IMR-90 (cell line): ENCODE results near the gene ATP6V0A4. TPM values are rescaled to one million over a fixed set of nuclear protein-coding genes. Genes with fewer than 3 reads are reported as not detected.

ENCODE experiments used
- ATAC-seq: fragments of 200-7000 bp; cut with Tn5 transposase; 2 replicates; pipeline ENCODE4 v1.9.1; 2020; ENCODE audit warnings: low read depth, mild to moderate bottlenecking, moderate library complexity
- BruUV-seq: library from RNA; stranded (reverse); fragments of 400-500 nt; replicated peaks from 2 replicates; lab custom pipeline; 2021; lab: Mats Ljungman, UMichigan
- CTCF ChIA-PET: fragments of 300-600 bp; formaldehyde crosslinking; extraction: SDS; loops from one replicate; lab custom pipeline; 2021; ENCODE audit warnings: antibody characterized with exemption; lab: Yijun Ruan, JAX
- POLR2A ChIA-PET: fragments of 300-600 bp; sonication (Branson Sonifier 250); formaldehyde crosslinking; loops from one replicate; lab custom pipeline; 2022; ENCODE audit warnings: antibody characterized with exemption; ENCODE audit not compliant: unreplicated experiment; lab: Charles Lee
- DNase-seq: peaks from one replicate; pipeline ENCODE4 v3.0.0; 2013
- H2AFZ ChIP-seq: replicated peaks from 2 replicates; pipeline ENCODE3; 2013; ENCODE audit warnings: low read length, mild to moderate bottlenecking; ENCODE audit not compliant: poor library complexity
- H2AK5ac ChIP-seq: 2 replicates; pipeline ENCODE4 v1.6.1; 2013; ENCODE audit warnings: low read depth, low read length, inconsistent platforms
- H2AK9ac ChIP-seq: replicated peaks from 2 replicates; pipeline ENCODE3; 2013; ENCODE audit warnings: mild to moderate bottlenecking, low read depth, low read length, moderate library complexity; ENCODE audit not compliant: poor library complexity
- H2BK120ac ChIP-seq: 2 replicates; pipeline ENCODE4 v1.6.1; 2013; ENCODE audit warnings: low read depth, low read length, inconsistent platforms
- H2BK15ac ChIP-seq: 3 replicates; pipeline ENCODE4 v1.6.1; 2013; ENCODE audit warnings: low read depth, low read length, inconsistent platforms
- H2BK20ac ChIP-seq: 2 replicates; pipeline ENCODE4 v1.6.1; 2013; ENCODE audit warnings: low read depth, mild to moderate bottlenecking, inconsistent platforms, low read length, moderate library complexity
- H2BK5ac ChIP-seq: 2 replicates; pipeline ENCODE4 v1.6.1; 2013; ENCODE audit warnings: mild to moderate bottlenecking, low read depth, low read length, inconsistent platforms; ENCODE audit not compliant: poor library complexity, severe bottlenecking
- H3K14ac ChIP-seq: replicated peaks from 2 replicates; pipeline ENCODE4 v1.6.1; 2013; ENCODE audit warnings: low read depth, low read length, inconsistent platforms
- H3K18ac ChIP-seq: 2 replicates; pipeline ENCODE4 v1.6.1; 2013; ENCODE audit warnings: low read depth, low read length, control low read depth
- H3K23ac ChIP-seq: 2 replicates; pipeline ENCODE4 v1.6.1; 2013; ENCODE audit warnings: low read depth, low read length, inconsistent platforms
- H3K27ac ChIP-seq: 2 replicates; pipeline ENCODE4 v1.5.1; 2013; ENCODE audit warnings: mild to moderate bottlenecking, control low read depth, low read length; ENCODE audit not compliant: insufficient read depth
- H3K27me3 ChIP-seq: 2 replicates; pipeline ENCODE4 v1.6.1; 2013; ENCODE audit warnings: low read length; ENCODE audit not compliant: control insufficient read depth, insufficient read depth
- H3K36me3 ChIP-seq: 2 replicates; pipeline ENCODE4 v1.6.1; 2013; ENCODE audit warnings: low read length, mixed read lengths; ENCODE audit not compliant: control insufficient read depth, insufficient read depth
- H3K4ac ChIP-seq: 2 replicates; pipeline ENCODE4 v1.6.1; 2013; ENCODE audit warnings: low read depth, low read length, inconsistent platforms
- H3K4me1 ChIP-seq: 2 replicates; pipeline ENCODE4 v1.6.1; 2013; ENCODE audit warnings: low read length, mixed read lengths; ENCODE audit not compliant: control insufficient read depth, insufficient read depth
- H3K4me2 ChIP-seq: 2 replicates; pipeline ENCODE4 v1.6.1; 2013; ENCODE audit warnings: low read depth, mild to moderate bottlenecking, control low read depth, low read length, moderate library complexity
- H3K4me3 ChIP-seq: 2 replicates; pipeline ENCODE4 v1.5.1; 2013; ENCODE audit warnings: low read depth, mild to moderate bottlenecking, control low read depth, low read length, moderate library complexity; ENCODE audit not compliant: insufficient read depth
- H3K56ac ChIP-seq: 2 replicates; pipeline ENCODE4 v1.6.1; 2013; ENCODE audit warnings: low read length, inconsistent platforms; ENCODE audit not compliant: insufficient read depth; ENCODE audit errors: extremely low read depth
- H3K79me1 ChIP-seq, 2 experiments: 2 replicates each; pipeline ENCODE4 v1.6.1; 2013; ENCODE audit warnings: low read length in 2 of 2, inconsistent platforms in 1 of 2, low read depth in 1 of 2
- H3K9ac ChIP-seq: 2 replicates; pipeline ENCODE4 v1.6.1; 2013; ENCODE audit warnings: low read depth, low read length, control low read depth
- H3K9me1 ChIP-seq: 2 replicates; pipeline ENCODE4 v1.6.1; 2013; ENCODE audit warnings: low read length, inconsistent platforms; ENCODE audit not compliant: insufficient read depth
- H3K9me3 ChIP-seq: 2 replicates; pipeline ENCODE4 v1.6.1; 2013; ENCODE audit warnings: low read length; ENCODE audit not compliant: control insufficient read depth, insufficient read depth
- H4K20me1 ChIP-seq: 2 replicates; pipeline ENCODE4 v1.6.1; 2013; ENCODE audit warnings: low read length, inconsistent platforms; ENCODE audit not compliant: insufficient read depth
- H4K5ac ChIP-seq: 2 replicates; pipeline ENCODE4 v1.6.1; 2013; ENCODE audit warnings: mild to moderate bottlenecking, low read depth, low read length, control low read depth
- H4K8ac ChIP-seq, 2 experiments: 2 replicates each; pipeline ENCODE4 v1.6.1; 2013; ENCODE audit warnings: low read depth in 2 of 2, low read length in 2 of 2, control low read depth in 1 of 2, inconsistent platforms in 1 of 2
- H4K91ac ChIP-seq: 2 replicates; pipeline ENCODE4 v1.6.1; 2013; ENCODE audit warnings: low read depth, low read length, inconsistent platforms; ENCODE audit not compliant: insufficient read depth
- BHLHE40 ChIP-seq: fragments of 150-350 bp; IDR thresholded peaks from 2 replicates; pipeline ENCODE4 v1.6.1; 2016; ENCODE audit warnings: mild to moderate bottlenecking, low read depth, low read length
- CEBPB ChIP-seq: IDR thresholded peaks from 2 replicates; pipeline ENCODE4 v1.6.1; 2012; ENCODE audit warnings: low read depth, low read length, improper control_type of control experiment
- CHD1 ChIP-seq: IDR thresholded peaks from 2 replicates; pipeline ENCODE4 v1.6.1; 2012; ENCODE audit warnings: low read depth, low read length, improper control_type of control experiment
- FOS ChIP-seq: fragments of 150-350 bp; IDR thresholded peaks from 2 replicates; pipeline ENCODE4 v1.6.1; 2016; ENCODE audit warnings: low read depth, low read length
- MAZ ChIP-seq: IDR thresholded peaks from 2 replicates; pipeline ENCODE4 v1.6.1; 2012; ENCODE audit warnings: low read depth, mild to moderate bottlenecking, low read length, improper control_type of control experiment, moderate library complexity, borderline replicate concordance
- MXI1 ChIP-seq: IDR thresholded peaks from 2 replicates; pipeline ENCODE4 v1.6.1; 2012; ENCODE audit warnings: low read depth, mild to moderate bottlenecking, low read length, moderate library complexity, borderline replicate concordance
- NFE2L2 ChIP-seq: fragments of 150-350 bp; IDR thresholded peaks from 2 replicates; pipeline ENCODE4 v1.6.1; 2016; ENCODE audit warnings: low read depth, mild to moderate bottlenecking, low read length
- RAD21 ChIP-seq: IDR thresholded peaks from 2 replicates; pipeline ENCODE4 v1.6.1; 2012; ENCODE audit warnings: low read length, improper control_type of control experiment
- RCOR1 ChIP-seq: IDR thresholded peaks from 2 replicates; pipeline ENCODE4 v1.6.1; 2012; ENCODE audit warnings: mild to moderate bottlenecking, low read length, improper control_type of control experiment; ENCODE audit not compliant: insufficient replicate concordance
- RFX5 ChIP-seq: IDR thresholded peaks from 2 replicates; pipeline ENCODE4 v1.8.0; 2012; ENCODE audit warnings: low read depth, mild to moderate bottlenecking, low read length, moderate library complexity
- SMC3 ChIP-seq: fragments of 150-350 bp; IDR thresholded peaks from 2 replicates; pipeline ENCODE4 v1.6.1; 2016; ENCODE audit warnings: low read depth, mild to moderate bottlenecking, antibody characterized with exemption, low read length, moderate library complexity
- WGBS, 2 experiments: methylation state at CpG; one replicate each; pipeline versions ENCODE4 v1.1.5 to v1.1.7; 2013; ENCODE audit warnings: missing lambda C conversion rate in 2 of 2; ENCODE audit not compliant: insufficient read length in 1 of 2; ENCODE audit errors: extremely low coverage in 2 of 2; 5-methylcytosine and 5-hydroxymethylcytosine counted together
- dilution Hi-C: fragments of 300-500 bp; cut with HindIII; formaldehyde crosslinking; loops from one replicate; pipeline ENCODE4 v1.14.3; 2018; ENCODE audit warnings: low sequenced_read_pairs; ENCODE audit not compliant: unreplicated experiment
- in situ Hi-C: fragments of 300-500 bp; cut with MboI; formaldehyde crosslinking; loops from 3 replicates; pipeline ENCODE4 v1.14.3; 2019; ENCODE audit warnings: low sequenced_read_pairs, inconsistent platforms, mixed read lengths
- intact Hi-C: fragments of 100-400 bp; cut with micrococcal nuclease; formaldehyde crosslinking; loops from 2 replicates; pipeline ENCODE4 v1.10.0; 2022
- polyA plus RNA-seq, 3 experiments: library from polyadenylated mRNA; depleted of rRNA; stranded (reverse); fragments of >200 nt; gene quantifications; 2 replicates each; pipeline ENCODE4 v1.2.3, GENCODE V29; 2012; ENCODE audit warnings: low replicate concordance in 1 of 3
- total RNA-seq: library from RNA; depleted of rRNA; stranded (reverse); fragments of >200 nt; gene quantifications from 2 replicates; pipeline ENCODE4 v1.2.3, GENCODE V29; 2012
- TF ChIP-seq, protein P1 (sequence below): fragments of 150-350 bp; IDR thresholded peaks from 2 replicates; pipeline ENCODE4 v1.6.1; 2017; ENCODE audit warnings: mild to moderate bottlenecking, antibody characterized with exemption, low read length, low read depth
- TF ChIP-seq, protein P2 (sequence below): fragments of 150-350 bp; IDR thresholded peaks from 2 replicates; pipeline ENCODE4 v1.6.1; 2016; ENCODE audit warnings: low read depth, mild to moderate bottlenecking, low read length, moderate library complexity, borderline replicate concordance
- TF ChIP-seq, protein P3 (sequence below): conservative IDR thresholded peaks from 2 replicates; pipeline ENCODE4 v1.5.1; 2012; ENCODE audit warnings: mild to moderate bottlenecking, low read depth, low read length, improper control_type of control experiment

ATP6V0A4 gene
- total and polyA plus RNA-seq, 2 of the 4 experiments (the other 2 are of a cell fraction), result 0.05 to 0.18 TPM

GRCh38 chr7:138750473-138750872 lies 47.5 kb downstream of the ATP6V0A4 start:
- no peak overlapping the region for H2BK15ac ChIP-seq
- H3K23ac ChIP-seq, result no peak overlapping the region
- no peak overlapping the region for H4K8ac ChIP-seq
- intact Hi-C loops, result no loop called here
- ChIA-PET CTCF (interaction anchor here (0.5 to 1.1 kb wide), 3 partner anchors 330 to 814 kb away, joined by 3 to 4 read pairs (median 3); no protein-coding TSS in a partner anchor), POLR2A (no interaction called here)
- in situ Hi-C loops, result no loop called here
- no peak overlapping the region for H2BK20ac ChIP-seq
- no peak overlapping the region for H3K56ac ChIP-seq
- peaks cover 7% of the 10 kb centered on the region for H3K27me3 ChIP-seq
- no peak overlapping the region for H4K91ac ChIP-seq
- TF ChIP-seq MXI1 (no peak), BHLHE40 (no peak), CEBPB (no peak), RAD21 (no peak), RCOR1 (no peak), NFE2L2 (no peak), SMC3 (no peak), RFX5 (no peak), MAZ (no peak), FOS (no peak), CHD1 (no peak)
- TF ChIP-seq, protein P1, sequence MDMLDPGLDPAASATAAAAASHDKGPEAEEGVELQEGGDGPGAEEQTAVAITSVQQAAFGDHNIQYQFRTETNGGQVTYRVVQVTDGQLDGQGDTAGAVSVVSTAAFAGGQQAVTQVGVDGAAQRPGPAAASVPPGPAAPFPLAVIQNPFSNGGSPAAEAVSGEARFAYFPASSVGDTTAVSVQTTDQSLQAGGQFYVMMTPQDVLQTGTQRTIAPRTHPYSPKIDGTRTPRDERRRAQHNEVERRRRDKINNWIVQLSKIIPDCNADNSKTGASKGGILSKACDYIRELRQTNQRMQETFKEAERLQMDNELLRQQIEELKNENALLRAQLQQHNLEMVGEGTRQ, result no peak
- TF ChIP-seq, protein P2, sequence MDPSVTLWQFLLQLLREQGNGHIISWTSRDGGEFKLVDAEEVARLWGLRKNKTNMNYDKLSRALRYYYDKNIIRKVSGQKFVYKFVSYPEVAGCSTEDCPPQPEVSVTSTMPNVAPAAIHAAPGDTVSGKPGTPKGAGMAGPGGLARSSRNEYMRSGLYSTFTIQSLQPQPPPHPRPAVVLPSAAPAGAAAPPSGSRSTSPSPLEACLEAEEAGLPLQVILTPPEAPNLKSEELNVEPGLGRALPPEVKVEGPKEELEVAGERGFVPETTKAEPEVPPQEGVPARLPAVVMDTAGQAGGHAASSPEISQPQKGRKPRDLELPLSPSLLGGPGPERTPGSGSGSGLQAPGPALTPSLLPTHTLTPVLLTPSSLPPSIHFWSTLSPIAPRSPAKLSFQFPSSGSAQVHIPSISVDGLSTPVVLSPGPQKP, result no peak
- TF ChIP-seq, protein P3, sequence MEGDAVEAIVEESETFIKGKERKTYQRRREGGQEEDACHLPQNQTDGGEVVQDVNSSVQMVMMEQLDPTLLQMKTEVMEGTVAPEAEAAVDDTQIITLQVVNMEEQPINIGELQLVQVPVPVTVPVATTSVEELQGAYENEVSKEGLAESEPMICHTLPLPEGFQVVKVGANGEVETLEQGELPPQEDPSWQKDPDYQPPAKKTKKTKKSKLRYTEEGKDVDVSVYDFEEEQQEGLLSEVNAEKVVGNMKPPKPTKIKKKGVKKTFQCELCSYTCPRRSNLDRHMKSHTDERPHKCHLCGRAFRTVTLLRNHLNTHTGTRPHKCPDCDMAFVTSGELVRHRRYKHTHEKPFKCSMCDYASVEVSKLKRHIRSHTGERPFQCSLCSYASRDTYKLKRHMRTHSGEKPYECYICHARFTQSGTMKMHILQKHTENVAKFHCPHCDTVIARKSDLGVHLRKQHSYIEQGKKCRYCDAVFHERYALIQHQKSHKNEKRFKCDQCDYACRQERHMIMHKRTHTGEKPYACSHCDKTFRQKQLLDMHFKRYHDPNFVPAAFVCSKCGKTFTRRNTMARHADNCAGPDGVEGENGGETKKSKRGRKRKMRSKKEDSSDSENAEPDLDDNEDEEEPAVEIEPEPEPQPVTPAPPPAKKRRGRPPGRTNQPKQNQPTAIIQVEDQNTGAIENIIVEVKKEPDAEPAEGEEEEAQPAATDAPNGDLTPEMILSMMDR, result no peak
- no peaks in the 10 kb centered on the region for H3K36me3 ChIP-seq
- no peak overlapping the region for H3K18ac ChIP-seq
- H2AK5ac ChIP-seq, result no peak overlapping the region
- H3K79me1 ChIP-seq, result no peaks in the 10 kb centered on the region
- ATAC-seq (no peak), DNase-seq (no peak)
- H3K9me3 ChIP-seq, result no peaks in the 10 kb centered on the region
- H2AFZ ChIP-seq, result no peak overlapping the region
- dilution Hi-C loops, result no loop called here
- H2AK9ac ChIP-seq, result peak overlapping the region; percentile 42
- no peaks in the 10 kb centered on the region for H3K4me1 ChIP-seq
- H2BK120ac ChIP-seq, result no peak overlapping the region
- H3K4me2 ChIP-seq, result no peak overlapping the region
- H3K27ac ChIP-seq, result no peak overlapping the region
- BruUV-seq, result no TSS peak
- H3K14ac ChIP-seq, result no peak overlapping the region
- H4K5ac ChIP-seq, result no peak overlapping the region
- 74% methylated on average over 9 of the region's 15 CpGs; no CpG with 5 or more reads in 1 of the 2 experiments for whole genome bisulfite sequencing, 2 experiments
- H3K9ac ChIP-seq, result no peak overlapping the region
- no peak overlapping the region for H2BK5ac ChIP-seq
- no peak overlapping the region for H3K4me3 ChIP-seq
- H4K20me1 ChIP-seq, result no peaks in the 10 kb centered on the region
- no peaks in the 10 kb centered on the region for H3K9me1 ChIP-seq
- H3K4ac ChIP-seq, result no peak overlapping the region
